GM12872 (cell line): ENCODE measurements around the gene LRRC55.

Source experiments
- TF ChIP-seq, protein P1 (sequence below): IDR thresholded peaks from 3 replicates; pipeline ENCODE4 v1.5.1; 2011; ENCODE audit warnings: low read depth, mild to moderate bottlenecking, low read length, moderate library complexity; ENCODE audit not compliant: insufficient read depth

Gene LRRC55

DNA sequence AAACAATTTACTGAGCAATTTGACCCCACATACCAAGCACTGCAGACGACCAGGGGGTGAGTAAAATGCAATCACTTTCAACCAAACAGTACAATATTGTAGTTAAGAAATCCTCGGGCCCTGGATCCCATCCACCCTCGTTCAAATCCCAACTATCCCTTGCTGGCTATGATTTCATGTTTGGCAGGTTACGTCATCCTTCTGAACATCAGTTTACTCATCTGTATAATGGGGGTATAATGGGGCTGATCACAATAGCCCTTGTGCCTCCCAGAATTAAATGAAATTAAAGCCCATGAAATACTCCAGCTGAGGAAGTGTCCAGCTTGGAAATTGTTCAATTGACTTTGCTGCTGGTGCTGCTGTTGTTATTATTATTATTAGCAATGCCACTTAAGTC is 34.7 kb downstream of the LRRC55 start:
- TF ChIP-seq, protein P1, sequence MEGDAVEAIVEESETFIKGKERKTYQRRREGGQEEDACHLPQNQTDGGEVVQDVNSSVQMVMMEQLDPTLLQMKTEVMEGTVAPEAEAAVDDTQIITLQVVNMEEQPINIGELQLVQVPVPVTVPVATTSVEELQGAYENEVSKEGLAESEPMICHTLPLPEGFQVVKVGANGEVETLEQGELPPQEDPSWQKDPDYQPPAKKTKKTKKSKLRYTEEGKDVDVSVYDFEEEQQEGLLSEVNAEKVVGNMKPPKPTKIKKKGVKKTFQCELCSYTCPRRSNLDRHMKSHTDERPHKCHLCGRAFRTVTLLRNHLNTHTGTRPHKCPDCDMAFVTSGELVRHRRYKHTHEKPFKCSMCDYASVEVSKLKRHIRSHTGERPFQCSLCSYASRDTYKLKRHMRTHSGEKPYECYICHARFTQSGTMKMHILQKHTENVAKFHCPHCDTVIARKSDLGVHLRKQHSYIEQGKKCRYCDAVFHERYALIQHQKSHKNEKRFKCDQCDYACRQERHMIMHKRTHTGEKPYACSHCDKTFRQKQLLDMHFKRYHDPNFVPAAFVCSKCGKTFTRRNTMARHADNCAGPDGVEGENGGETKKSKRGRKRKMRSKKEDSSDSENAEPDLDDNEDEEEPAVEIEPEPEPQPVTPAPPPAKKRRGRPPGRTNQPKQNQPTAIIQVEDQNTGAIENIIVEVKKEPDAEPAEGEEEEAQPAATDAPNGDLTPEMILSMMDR, result no peak

DNA sequence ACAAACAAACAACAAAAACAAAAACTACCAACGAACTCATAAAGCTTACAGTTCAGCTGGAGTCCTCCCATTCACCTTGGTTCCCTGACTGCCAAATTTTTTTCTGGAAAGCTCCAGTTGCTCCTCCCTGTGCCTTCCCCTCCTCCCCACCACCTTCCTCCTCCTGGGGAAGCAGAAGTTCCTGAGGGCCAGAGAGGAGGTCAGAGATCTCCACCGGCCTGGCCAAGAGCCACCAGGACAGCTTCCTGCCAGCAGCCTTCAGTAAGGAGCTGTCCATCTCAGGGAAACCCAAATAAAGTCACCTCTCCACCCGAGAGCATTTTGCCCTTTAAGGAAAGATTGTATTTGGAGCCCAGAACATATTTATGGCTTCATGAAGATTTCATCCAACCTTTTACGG is 35.3 kb downstream of the LRRC55 start:
- TF ChIP-seq, protein P1, result no peak

DNA sequence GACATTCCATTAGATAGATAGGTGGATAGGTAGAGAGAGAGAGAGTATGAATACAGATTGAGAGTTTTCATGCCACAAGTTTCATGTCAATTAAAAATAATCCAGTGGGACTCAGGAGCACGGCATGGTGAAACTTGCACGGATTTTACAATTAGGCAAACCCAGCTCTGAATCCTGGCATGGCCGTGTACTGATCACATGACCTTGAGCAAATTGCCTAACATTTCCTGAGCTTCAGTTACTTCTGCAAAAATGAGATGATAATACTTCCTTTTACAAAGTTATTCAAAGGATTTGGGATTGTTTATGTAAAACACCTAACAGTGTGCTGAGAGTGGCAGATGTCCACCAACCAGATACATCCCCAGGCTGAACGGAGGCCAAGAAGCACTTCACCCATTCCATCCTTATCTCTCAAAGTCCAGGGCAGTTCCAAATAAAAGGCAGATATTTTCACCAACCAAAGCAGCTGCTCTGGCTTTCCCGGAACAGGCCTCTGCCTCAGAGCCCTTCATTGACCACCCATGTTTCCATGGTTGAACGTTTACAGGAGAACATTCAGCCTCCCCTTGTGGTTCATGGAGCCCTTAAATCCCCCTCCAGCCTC is 37.4 kb downstream of the LRRC55 start:
- TF ChIP-seq, protein P1, result no peak

DNA sequence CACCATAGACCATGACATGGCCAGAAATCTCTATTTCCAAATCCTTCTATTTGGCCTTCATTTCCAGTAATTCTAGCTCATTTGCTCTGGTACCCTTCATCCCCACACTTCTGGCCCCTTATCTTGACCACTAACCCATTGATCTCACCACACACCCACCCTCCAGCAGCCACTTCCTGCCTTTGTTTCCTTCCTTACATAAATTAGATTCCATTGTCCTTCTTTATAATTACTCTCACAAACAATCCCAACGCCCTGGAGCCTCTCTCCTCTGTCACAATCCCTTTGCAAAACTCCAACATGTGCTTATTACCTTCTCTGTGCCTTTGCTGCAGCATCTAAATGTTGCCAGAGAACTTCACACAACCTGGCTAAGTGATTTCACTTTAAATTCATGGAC is 40.5 kb downstream of the LRRC55 start:
- TF ChIP-seq, protein P1, result no peak

DNA sequence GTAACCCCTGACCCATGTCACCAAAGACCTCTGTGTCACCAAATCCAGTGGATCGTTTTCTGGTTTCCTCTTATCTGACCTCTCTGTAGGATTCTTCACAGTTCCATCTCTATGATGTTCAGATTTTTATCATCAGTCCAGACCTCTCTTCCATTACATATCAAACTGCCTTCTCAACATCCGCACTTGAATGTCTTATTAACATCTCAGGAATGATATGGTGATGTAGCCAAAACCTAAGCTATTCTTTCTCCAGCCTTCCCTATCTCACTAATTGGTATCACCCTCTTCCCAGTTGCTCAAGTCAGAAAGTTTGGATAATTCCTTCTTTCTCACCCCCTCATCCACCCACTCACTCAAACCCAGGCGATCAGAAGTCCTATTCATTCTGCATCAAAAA is 41.8 kb downstream of the LRRC55 start:
- TF ChIP-seq, protein P1, result no peak

DNA sequence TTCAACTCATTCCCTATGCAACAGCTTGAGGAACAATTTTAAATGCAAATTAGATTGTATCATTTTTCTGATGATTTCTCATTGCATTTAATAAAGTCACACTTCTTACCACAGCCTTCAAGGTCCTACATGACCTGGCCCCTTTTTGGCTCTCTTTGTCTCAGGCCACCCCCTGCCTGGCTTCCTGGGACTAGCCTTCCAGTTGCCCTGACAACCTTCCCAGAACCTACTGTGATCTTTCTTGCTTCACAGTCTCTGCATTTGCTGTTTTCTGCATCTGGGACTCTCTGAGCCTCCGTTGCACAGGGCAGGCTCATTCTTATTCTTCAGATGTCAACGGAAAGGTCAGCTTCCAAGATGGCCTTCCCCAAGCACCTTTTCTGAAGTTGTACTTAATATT is 42.4 kb downstream of the LRRC55 start:
- TF ChIP-seq, protein P1, result no peak

DNA sequence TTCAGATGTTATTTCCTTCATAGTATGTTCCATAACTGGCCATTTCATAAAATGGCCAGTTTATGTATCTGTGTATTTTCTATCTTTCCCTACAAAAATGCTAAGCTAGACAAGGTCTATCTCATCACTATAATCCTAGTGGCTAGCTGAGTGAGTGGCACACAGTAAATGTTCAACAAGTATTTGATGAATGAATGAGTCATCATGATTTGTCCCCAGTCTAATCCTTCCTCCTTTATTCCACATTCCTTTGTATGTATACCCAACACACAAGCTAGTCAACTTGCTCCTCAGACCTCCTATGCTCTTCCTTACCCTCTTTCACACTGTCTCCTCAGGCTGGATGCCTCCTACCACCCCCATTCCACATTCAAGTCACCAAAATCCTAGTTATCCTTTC is 42.8 kb downstream of the LRRC55 start:
- TF ChIP-seq, protein P1, result no peak
